ENCODE data around the gene RERGL. TPM values are rescaled to one million over a fixed set of nuclear protein-coding genes. Genes with fewer than 3 reads are reported as not detected.
"Not testable (repeated sequence)": the region's sequence is repeated elsewhere in the genome, so short reads cannot be mapped to it uniquely, and the experiment has no call there.

RERGL gene
- total RNA-seq, 1 donor, result not detected

DNA sequence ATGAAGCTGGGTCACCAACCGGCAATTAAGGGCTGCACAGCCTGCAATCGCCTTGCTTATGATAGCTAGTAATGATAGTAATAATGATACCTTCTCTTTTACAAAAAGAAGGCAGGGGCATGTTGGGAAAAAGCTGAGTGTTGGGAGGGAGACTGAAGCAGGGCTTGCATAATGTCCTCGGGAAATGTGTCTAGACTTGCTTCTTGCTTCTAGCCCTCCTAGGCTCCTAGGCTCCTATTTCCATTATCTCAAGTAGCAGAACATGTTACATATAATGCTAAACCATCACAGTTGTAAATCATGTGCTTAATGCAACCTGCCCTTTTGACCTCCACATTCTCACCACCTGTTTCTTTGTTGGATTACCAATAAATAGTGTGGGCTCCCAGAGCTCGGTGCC, 18.7 kb downstream of the RERGL start:
- TF ChIP-seq, protein P1, sequence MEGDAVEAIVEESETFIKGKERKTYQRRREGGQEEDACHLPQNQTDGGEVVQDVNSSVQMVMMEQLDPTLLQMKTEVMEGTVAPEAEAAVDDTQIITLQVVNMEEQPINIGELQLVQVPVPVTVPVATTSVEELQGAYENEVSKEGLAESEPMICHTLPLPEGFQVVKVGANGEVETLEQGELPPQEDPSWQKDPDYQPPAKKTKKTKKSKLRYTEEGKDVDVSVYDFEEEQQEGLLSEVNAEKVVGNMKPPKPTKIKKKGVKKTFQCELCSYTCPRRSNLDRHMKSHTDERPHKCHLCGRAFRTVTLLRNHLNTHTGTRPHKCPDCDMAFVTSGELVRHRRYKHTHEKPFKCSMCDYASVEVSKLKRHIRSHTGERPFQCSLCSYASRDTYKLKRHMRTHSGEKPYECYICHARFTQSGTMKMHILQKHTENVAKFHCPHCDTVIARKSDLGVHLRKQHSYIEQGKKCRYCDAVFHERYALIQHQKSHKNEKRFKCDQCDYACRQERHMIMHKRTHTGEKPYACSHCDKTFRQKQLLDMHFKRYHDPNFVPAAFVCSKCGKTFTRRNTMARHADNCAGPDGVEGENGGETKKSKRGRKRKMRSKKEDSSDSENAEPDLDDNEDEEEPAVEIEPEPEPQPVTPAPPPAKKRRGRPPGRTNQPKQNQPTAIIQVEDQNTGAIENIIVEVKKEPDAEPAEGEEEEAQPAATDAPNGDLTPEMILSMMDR (IDR thresholded peaks at IDR 0.05; ENCODE audit: insufficient read depth, low read length), result no peak
- no peak for DNase-seq (ENCODE audit: low read depth)
- no peak overlapping the region for H3K4me3 ChIP-seq (ENCODE audit: low read depth, low read length)

DNA sequence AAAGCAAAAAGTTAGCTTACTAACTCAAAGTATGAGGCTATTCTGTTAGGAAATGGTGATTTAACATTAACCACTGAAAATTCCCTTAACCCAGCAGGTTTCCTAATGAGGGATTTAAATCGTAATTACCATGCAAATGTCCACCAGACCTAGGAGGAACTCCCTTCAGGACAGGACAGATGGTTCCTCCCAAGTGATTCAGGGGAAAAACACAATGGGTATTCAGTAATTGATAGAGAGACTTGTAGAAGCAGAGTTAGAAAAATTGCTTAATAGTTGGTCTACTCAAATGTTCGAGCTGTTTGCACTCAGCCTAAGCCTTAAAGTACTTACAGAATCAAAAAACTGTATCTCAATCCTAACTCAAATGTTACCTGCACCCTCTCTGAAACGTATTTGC, 21.6 kb downstream of the RERGL start:
- TF ChIP-seq, protein P1 (IDR thresholded peaks at IDR 0.05; ENCODE audit: insufficient read depth, low read length), result no peak
- H3K4me3 ChIP-seq (ENCODE audit: low read depth, low read length), result no peak overlapping the region
- DNase-seq (ENCODE audit: low read depth), result no peak

DNA sequence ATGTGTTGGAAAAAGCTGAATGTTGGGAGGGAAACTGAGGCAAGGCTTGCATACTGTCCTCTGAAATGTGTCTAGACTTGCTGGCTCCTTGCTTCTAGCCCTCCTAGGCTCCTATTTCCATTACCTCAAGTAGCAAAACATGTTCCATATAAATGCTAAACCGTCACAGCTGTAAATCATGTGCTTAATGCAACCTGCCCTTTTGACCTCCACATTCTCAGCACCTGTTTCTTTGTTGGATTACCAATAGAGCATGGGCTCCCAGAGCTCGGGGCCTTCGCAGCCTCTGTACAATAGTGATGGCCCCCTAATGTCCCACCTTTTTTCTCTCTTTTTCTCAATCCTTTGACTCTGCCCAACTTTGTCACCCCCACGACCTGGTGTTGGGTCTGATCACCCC, 23.3 kb downstream of the RERGL start:
- TF ChIP-seq, protein P1 (IDR thresholded peaks at IDR 0.05; ENCODE audit: insufficient read depth, low read length), result no peak
- no peak for DNase-seq (ENCODE audit: low read depth)
- no peak overlapping the region for H3K4me3 ChIP-seq (ENCODE audit: low read depth, low read length)

DNA sequence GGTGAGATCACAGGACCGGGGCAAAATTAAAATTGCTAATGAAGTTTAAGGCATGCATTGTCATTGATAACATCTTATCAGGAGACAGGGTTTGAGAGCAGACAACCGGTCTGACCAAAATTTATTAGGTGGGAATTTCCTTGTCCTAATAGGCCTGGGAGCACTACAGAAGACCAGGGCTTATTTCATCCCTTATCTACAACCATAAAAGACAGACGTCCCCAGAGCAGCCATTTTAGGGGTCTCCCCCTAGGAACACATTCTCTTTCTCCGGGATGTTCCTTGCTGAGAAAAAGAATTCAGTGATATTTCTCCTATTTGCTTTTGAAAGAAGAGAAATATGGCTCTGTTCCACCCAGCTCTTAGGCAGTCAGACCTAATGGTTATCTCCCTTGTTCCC, 27.1 kb downstream of the RERGL start:
- DNase-seq (ENCODE audit: low read depth); H3K4me3 ChIP-seq (ENCODE audit: low read depth, low read length): not testable (repeated sequence)

DNA sequence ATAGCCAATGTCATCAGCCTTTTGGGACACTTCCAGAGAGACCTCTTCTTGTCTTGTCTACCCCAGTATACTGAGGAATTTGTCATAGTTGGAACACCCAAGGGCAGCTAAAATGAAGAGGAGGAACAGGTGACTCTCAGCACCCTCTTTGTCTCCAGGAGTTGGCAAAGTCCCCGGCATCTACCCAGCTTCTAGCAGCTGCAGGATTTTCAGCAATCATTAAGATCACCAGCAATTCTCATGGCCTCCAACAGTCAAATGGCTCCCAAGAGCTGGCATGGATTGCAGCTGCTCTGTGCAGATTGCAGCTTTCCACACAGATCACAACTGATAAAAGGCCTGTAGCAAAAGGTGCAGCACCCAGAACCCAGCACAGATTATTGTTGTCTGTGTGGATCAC, 32.9 kb downstream of the RERGL start:
- no peak for DNase-seq (ENCODE audit: low read depth)
- TF ChIP-seq, protein P1 (IDR thresholded peaks at IDR 0.05; ENCODE audit: insufficient read depth, low read length), result no peak
- H3K4me3 ChIP-seq (ENCODE audit: low read depth, low read length), result no peak overlapping the region

DNA sequence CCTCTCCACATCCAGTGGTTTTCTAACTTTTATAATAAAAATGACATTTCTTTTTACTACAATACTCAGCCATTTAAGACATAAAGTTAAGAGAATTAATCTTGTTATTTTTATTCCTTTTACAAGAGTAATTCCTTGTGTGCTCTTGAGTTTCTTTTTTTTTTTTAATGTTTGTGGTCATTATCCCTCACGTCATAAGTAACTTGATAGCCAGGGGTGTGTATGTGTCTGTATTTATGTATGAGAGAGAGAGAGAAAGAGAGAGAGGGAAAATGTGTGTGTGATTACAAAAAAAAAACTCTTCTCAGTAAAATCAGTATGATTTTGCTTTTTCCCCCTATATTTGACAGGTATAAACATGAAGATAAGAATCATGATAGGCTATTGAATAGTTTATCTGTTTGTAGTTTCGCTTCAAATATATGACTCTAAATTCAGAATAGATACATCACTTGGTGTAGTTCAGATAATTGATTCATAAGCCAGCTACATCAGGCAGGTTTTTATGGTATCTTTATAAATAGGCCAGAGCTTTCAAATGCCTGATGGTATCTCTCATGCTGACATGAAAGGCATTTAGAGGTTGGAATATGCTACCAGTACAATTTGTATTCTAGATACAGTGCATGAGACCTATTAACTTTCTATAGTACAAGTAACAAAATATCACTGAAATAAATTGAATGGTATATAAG, 34.9 kb downstream of the RERGL start:
- TF ChIP-seq, protein P1 (IDR thresholded peaks at IDR 0.05; ENCODE audit: insufficient read depth, low read length), result no peak

DNA sequence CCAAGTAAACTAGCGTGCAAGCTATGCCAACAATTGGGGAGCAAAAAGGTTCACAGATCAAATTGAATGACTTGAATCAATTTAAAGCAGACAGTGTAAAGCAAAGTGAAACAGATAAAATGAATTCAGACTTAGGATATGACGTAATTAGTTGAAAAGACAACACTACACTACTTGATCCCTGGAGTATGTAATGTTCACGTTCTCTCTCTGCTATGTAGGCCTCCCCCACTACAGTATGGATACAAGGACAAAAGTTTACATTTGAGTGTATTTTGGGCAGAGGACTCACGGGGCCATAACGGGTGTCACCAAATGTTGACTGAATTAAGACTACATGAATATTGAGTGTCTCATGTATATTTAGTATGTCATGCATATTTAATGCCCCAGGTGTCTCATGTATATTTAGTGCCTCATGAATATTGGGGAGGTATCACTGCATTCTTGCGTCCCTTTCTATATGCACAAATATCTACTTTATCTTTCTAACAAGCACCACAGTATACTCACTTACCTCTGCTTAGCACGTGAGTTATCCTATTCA, 44.5 kb downstream of the RERGL start:
- TF ChIP-seq, protein P1 (IDR thresholded peaks at IDR 0.05; ENCODE audit: insufficient read depth, low read length), result no peak
- DNase-seq (ENCODE audit: low read depth), result no peak

More for the DNA sequence above, 34.9 kb downstream of the RERGL start:
- no peak for DNase-seq (ENCODE audit: low read depth)
- no peak overlapping the region for H3K4me3 ChIP-seq (ENCODE audit: low read depth, low read length)

DNA sequence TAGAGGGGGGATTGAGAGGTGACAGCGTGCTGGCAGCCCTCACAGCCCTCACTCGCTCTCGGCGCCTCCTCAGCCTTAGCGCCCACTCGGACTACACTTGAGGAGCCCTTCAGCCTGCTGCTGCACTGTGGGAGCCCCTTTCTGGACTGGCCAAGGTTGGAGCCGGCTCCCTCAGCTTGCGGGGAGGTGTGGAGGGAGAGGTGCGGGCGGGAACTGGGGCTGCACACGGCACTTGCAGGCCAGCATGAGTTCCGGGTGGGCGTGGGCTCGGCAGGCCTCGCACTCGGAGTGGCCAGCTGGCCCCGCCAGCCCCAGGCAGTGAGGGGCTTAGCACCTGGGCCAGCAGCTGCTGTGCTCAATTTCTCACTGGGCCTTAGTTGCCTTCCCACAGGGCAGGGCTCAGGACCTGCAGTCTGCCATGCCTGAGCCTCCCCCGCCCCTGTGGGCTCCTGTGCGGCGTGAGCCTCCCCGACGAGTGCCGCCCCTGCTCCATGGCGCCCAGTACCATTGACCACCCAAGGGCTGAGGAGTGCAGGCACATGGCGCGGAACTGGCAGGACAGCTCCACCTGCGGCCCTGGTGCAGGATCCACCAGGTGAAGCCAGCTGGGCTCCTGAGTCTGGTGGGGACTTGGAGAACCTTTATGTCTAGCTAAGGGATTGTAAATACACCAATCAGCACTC, 49.8 kb downstream of the RERGL start:
- not testable (repeated sequence) for H3K4me3 ChIP-seq (ENCODE audit: low read depth, low read length); DNase-seq (ENCODE audit: low read depth)

More for the DNA sequence above, 44.5 kb downstream of the RERGL start:
- no peak overlapping the region for H3K4me3 ChIP-seq (ENCODE audit: low read depth, low read length)
